ENCODE measurements around the gene KIF26A.

DNA sequence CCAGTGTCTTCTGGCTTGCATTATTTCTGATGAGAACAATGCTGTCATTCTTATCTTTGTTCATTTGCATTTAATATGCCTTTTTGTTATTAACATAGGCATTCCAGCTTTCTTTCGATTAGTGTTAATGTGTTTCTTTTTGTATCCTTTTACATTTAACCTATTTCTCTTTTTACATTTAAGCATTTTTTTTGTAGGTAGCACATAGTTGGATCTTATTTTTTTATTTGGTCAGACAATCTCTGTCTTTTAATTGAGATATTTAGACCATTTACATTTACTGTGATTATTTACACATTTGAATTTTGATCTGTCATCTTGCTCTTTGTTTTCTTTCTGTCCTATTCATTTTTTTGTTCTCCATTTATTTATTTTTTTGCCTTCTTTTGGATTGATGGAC, 14.5 kb upstream of the KIF26A start:
- TF ChIP-seq, protein P1, sequence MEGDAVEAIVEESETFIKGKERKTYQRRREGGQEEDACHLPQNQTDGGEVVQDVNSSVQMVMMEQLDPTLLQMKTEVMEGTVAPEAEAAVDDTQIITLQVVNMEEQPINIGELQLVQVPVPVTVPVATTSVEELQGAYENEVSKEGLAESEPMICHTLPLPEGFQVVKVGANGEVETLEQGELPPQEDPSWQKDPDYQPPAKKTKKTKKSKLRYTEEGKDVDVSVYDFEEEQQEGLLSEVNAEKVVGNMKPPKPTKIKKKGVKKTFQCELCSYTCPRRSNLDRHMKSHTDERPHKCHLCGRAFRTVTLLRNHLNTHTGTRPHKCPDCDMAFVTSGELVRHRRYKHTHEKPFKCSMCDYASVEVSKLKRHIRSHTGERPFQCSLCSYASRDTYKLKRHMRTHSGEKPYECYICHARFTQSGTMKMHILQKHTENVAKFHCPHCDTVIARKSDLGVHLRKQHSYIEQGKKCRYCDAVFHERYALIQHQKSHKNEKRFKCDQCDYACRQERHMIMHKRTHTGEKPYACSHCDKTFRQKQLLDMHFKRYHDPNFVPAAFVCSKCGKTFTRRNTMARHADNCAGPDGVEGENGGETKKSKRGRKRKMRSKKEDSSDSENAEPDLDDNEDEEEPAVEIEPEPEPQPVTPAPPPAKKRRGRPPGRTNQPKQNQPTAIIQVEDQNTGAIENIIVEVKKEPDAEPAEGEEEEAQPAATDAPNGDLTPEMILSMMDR (IDR thresholded peaks at IDR 0.05) = no peak
- TF ChIP-seq POLR2A (IDR thresholded peaks at IDR 0.05) = no peak

All from lower leg skin (tissue), 3 donors.